GM21529 (cell line): ENCODE measurements around the gene NCAPD3.

Experiments used
- ATAC-seq: cut with Tn5 transposase; IDR thresholded peaks from one replicate; pipeline ENCODE4 v1.9.1; 2021; ENCODE audit not compliant: unreplicated experiment

Gene NCAPD3

DNA sequence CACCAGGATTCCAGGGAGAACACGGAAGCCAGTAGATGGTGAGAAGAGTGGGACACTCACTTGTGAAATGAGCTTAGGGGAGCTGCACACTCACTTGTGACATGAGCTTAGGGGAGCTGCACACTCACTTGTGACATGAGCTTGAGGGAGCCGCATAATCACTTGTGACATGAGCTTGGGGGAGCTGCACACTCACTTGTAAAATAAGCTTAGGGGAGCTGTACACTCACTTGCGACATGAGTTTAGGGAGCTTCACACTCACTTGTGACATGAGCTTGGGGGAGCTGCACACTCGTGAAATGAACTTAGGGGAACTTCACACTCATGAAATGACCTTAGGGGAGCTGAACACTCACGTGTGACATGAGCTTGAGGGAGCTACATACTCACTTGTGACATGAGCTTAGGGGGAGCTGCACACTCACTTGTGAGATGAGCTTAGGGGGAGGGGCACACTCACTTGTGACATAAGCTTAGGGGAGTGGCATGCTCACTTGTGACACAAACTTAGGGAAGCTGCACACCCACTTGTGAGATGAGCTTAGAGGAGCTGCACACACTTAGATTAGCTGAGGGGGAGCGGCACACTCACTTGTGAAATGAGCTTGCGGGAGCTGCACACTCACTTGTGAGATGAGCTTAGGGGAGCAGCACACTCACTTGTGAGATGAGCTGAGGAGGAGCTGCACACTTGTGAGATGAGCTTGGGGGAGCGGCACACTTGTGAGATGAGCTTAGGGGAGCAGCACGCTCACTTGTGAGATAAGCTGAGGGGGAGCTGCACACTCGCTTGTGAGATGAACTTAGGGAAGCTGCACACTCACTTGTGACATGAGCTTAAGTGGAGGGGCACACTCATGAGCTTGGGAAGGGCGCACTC is 59.0 kb downstream of the NCAPD3 start:
- ATAC-seq, result no peak

DNA sequence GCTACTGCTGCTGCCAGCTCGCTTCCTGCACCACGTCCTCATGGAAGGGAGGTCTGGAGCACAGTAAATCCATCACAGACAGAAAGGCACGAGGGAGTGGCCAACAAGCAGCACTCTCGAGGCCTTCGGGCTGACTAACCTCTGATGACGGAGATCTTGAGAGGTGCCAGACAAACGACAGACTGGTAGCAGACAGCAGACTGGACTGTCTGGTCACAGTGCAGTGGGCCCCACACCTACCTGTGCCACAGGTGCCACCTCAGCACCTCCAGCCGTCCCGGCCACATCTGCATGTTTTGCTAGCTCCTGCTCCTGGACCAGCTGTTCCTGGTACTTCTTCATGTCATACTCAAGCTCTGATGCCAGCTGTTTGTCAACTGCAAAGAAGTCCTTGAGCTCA is 64.1 kb downstream of the NCAPD3 start:
- ATAC-seq, result no peak

DNA sequence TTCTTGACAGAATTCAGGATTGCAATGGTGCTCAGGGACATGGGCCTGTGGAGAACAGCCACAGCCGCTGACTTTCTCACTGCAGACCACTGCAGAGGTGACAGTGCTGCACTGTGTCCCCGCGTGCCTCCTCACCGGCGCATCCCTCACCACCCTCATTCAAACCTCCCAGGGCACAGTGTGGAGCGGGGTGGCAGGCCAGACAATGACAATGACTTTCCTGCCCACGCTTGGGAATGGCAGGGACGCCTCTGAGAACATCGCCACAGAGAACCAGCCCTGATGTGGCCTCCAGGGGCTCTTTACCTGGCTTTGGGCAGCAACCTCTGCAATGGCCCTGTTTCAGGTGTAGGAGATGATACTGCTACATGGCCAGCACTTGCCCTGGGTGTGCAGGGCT is 65.7 kb downstream of the NCAPD3 start:
- no peak for ATAC-seq

DNA sequence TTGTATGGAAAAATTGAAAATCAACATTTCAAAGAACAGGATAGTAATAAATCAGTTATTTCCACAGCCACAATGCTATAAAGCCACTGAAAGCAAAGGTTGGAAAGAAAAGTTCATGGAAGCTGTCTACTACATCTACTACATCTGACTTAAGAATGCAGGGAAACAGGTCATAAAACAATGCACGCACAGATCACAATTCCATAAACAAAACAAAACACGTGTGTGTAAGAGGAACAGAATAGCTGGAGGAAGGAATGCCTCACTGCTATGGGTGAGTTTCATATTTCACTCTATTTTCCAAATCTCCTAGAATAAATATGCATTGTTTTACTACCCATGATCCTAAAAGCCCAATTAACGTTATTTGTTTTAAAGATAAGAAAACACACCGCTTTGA is 66.3 kb downstream of the NCAPD3 start:
- no peak for ATAC-seq

DNA sequence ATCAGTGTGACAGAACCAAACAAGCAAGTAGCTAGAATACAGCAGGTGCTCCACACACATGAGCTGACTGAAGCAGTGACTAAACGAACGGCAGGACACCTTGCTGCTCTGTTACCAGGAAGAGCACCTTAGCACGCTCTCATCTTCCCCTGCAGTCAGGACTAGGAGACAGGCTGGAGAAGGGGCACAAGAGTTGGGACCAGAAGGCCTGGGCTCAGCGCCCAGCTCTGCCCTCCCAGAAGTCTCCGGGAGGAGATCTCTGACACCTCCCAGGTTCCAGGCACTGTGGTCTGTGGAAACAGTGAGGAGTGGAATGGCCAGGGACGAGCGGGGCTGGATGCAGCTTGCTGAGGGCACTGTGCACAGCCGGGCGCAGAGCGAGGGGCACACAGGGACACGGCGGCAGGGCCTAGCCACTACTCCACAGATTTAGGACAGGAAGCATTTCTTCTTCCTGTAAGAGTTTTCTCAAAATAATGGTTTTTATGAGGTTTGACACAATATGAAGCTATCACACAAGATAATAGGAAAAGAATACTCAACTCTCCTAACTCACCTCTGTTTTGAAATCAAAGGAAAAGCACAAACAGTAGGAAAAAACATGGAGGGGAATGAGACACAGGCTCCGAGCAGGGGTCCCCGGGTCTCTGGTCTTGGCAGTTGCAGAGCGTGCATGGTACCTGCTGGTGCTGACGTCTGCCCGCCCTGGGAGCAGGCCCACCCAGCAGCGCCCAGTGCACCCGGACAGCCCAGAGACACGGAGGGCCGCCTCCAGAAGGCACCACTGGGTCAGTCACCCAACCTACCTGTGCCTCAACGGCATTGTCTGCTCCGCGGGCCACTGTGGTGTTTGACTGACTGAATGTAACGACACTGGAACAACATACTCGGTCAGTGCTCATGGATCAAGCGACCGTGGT is 67.6 kb downstream of the NCAPD3 start:
- ATAC-seq, result no peak

DNA sequence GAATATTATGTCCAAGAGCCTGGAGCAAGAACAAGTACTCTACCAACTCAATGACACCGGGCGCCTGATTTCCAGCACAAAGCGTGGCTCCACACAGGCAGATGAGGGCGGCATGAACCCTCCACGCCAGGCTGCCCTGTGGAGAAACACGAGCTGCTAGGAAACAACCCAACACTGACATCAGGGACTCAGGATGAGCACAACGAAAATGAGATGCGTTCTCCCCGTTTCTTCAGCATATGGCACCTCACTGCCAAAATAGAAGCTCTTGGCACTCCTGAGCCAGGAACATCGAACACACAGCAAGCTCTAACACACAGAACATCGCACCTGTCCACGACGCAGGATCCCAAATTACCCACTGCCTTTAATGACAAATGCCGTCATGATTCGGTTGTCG is 68.3 kb downstream of the NCAPD3 start:
- ATAC-seq, result no peak

DNA sequence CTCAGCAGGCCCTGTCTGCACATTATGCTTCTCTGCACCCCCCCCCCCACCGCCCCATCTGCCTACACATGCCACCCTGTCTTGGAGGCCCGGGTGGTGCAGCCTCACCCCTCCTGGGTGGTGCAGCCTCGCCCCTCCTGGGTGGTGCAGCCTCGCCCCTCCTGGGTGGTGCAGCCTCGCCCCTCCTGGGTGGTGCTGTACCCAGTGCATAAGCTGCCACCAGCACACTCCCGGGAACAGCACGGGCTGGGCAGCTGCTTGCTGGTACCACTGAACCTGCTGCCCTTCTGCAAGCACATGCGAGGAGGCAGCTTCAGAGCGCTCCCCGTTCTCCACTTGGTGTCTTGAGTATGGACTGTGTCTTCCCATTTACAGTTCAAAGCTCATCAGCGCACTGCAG is 69.3 kb downstream of the NCAPD3 start:
- ATAC-seq, result no peak

DNA sequence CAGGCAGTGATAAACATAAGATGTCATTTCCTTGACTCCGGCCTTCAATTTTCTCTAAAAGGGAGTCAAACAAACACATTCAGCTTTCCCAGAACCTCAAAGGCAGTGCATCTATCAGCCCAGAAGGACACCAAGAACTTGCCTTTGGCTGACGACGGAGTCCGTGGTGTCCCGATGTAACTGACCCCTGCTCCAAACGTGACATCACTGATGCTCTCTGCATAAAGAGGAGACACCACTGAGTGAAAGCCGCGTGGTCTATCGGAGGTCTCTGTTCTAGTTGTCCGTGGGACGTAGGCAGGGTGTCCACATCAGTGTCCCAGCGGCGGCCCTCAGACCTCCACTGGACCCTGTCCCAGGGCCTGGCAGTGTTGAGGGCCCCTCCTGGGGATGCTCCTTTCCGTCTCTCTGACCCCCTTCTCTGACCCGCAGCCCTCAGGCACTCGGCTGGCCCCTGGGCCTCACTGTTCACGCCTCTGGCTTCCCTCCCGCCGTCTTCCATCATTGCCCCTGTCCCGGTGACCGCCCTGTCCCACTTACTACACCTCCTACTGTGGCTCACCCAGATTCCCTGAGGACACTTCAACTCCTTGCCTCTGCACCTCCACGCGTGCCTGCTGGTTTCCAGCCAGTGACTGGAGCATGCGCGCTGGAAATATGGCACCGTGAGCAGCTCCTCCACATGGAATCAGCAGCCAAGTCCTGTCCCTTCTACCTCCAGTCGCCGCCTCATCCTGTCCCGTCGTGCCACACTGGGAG is 70.4 kb downstream of the NCAPD3 start:
- ATAC-seq, result no peak

DNA sequence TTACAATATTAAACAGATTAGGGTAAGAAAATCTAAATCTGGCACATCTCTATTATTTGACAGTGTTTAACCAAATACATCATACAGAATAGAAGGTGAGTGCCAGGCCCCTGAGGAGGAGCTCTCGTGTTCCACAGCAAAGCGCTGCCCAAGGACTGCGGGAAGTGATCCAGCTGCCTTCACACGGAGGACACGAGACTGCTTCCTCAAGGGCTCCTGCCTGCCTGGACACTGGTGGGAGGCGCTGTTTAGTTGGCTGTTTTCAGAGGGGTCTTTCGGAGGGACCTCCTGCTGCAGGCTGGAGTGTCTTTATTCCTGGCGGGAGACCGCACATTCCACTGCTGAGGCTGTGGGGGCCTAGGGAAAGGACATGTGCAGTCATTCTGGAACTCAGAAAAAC is 71.1 kb downstream of the NCAPD3 start:
- no peak for ATAC-seq

DNA sequence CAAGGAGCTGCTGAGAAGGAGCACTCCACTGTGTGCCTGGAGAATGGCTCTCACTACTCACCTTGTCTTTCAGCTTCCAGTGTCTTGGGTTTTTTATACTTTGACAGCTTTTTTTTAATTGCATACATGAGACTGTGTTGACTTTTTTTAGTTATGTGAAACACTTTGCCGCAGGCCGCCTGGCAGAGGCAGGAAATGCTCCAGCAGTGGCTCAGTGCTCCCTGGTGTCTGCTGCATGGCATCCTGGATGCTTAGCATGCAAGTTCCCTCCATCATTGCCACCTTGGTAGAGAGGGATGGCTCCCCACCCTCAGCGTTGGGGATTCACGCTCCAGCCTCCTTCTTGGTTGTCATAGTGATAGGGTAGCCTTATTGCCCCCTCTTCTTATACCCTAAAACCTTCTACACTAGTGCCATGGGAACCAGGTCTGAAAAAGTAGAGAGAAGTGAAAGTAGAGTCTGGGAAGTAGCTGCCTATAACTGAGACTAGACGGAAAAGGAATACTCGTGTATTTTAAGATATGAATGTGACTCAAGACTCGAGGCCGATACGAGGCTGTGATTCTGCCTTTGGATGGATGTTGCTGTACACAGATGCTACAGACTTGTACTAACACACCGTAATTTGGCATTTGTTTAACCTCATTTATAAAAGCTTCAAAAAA is 72.6 kb downstream of the NCAPD3 start:
- no peak for ATAC-seq

DNA sequence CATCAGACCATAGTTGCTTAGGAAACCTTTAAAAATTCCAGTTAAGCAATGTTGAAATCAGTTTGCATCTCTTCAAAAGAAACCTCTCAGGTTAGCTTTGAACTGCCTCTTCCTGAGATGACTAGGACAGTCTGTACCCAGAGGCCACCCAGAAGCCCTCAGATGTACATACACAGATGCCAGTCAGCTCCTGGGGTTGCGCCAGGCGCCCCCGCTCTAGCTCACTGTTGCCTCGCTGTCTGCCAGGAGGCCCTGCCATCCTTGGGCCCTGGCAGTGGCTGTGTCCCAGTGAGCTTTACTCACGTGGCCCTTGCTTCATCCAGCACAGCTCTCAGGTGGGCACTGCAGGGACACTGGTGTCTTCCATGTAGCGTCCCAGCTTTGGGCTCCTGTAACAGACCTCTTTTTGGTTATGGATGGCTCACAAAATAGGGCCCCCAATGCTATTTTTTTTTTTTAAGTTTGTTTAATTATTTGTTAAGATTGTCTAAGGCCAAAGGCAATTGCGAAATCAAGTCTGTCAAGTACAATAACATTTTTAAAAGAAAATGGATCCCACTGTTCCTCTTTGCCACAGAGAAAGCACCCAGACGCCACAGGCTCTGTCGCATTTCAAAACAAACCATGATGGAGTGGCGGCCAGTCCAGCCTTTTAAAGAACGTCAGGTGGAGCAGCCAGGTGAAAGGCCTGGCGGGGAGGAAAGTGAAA is 73.4 kb downstream of the NCAPD3 start:
- ATAC-seq, result no peak

DNA sequence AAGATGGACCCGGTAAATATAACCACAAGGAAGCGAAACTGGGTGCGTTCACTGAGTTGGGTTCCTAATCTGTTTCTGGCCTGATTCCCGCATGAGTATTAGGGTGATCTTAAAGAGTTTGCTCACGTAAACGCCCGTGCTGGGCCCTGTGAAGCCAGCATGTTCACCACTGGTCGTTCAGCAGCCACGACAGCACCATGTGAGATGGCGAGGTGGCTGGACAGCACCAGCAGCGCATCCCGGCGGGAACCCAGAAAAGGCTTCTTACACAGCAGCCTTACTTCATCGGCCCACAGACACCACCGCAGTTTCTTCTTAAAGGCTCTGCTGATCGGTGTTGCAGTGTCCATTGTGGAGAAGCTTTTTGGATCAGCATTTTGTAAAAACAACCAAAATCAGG is 74.4 kb downstream of the NCAPD3 start:
- no peak for ATAC-seq

DNA sequence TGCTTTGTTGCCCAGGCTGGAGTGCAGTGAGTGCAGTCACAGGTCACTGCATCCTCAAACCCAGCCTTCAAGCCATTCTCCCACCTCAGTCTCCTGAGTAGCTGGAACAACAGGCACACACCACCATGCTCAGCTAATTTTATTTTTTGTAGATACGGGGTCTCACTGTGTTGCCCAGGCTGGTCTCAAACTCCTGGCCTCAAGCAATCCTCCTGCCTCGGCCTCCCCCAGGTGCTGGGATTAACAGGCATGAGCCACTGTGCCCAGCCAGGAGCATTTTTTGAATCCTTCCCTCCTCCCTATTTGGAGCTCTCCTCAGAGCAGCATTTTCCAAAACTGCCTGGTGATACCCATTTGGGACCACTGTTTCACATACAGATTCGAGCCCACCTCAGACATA is 77.2 kb downstream of the NCAPD3 start:
- ATAC-seq, result no peak

DNA sequence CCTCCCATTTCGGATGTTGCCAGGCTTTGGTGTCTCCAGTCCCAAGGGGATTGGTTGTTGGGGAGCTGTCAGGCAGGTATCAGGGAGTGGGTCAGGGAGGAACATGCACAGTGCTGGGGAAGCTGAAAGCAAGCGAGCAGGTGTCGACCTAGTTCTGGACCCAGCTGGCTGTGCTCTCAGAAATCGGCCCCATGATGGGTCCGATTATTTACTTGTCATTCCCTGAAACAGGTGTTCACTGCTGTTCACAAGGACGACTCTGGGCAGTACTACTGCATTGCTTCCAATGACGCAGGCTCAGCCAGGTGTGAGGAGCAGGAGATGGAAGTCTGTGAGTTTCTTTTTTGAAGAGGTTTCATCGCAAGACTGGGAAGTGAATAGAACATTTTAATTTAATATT is 78.1 kb downstream of the NCAPD3 start:
- no peak for ATAC-seq

DNA sequence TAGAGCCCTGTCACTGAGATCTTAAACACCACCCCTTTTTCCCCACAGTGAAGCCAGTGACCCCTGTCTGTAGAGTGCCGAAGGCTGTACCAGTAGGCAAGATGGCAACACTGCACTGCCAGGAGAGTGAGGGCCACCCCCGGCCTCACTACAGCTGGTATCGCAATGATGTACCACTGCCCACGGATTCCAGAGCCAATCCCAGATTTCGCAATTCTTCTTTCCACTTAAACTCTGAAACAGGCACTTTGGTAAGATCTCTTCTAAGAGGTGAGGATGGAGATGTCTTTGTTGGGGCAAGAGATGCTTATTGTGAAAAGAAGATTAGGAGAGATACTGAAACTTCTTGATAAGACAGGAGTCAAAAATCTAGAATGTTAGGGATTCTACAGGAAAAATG is 79.0 kb downstream of the NCAPD3 start:
- no peak for ATAC-seq

DNA sequence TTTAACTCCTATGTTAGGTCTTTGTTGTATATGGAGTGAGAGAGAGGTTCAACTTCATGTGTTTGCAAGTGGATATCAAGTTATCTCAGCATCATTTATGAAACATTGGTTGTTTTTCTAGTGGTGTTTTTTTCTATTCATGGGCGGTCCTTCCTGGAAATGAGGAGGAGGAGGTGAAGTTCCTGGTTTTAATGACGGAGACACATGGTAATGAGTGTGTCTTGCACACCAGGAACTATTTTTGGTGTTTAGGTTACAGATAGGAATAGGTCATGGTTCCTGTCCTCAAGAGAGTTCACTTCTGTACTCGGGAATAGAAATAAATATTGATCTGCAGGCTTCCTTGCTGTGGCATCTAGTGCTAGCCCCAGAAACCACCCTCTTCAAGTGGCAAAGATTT is 80.0 kb downstream of the NCAPD3 start:
- ATAC-seq, result no peak

DNA sequence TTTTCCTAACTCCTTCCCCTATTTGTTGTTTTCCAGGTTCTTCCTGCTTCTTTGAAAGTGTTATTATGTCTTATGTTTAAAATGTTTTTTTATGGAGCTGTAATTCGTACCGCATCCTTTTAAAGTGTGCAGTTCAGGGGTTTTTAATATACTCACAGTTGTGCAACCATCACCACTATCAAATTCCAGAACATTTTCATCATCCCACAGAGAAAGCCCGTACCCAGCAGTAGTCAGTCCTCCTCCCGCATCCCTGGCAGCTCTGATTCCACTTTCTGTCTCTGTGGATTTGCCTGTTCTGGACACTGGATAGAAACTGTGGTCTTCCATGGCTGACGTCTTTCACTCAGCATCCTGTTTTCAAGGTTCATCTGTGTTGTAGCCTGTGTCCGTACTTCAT is 81.2 kb downstream of the NCAPD3 start:
- ATAC-seq, result no peak

DNA sequence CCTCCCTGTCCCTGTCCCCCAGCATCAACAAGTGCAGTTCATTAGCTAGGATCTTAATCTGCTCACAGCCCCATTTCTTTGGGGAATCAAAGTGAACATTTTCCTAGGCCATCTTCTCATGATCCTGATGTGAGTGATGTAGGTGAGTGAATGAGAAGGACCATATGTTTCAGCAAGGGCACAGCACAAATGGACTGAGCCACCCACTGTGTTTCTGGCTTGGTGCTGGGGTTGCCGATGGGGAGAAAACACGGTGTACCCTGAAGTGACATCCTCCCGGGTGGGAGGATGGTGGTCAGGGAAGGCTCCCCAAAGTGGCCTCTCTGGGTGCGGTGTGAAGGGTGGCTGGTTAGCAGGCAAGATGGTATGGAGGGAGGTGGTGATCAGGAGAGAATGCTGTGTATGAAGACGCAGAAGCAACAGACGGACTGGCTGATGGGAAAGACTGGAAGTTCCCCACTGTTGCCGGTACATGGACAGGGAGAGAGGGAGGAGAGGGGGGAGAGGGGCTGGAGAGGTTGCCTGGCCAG is 82.7 kb downstream of the NCAPD3 start:
- ATAC-seq, result no peak

DNA sequence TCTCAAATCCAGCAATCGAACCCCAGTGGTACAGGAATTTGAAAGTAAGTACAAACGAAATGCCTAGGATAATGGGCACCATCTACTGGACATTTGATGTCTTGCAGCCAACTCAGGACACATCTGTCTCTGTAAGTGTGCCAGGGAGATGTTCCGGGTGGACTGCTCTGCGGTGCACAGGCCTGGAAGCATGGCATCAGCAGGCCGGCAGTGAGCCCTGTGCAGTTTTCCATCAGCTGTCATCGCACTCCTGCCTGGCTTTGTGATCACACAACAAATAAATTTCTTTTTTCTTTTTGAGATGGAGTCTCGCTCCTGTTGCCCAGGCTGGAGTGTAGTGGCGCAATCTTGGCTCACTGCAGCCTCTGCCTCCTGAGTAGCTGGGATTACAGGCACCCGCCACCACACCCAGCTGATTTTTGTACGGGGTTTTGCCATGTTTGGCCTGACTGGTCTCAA is 83.9 kb downstream of the NCAPD3 start:
- ATAC-seq, result peak; percentile 72
